IMR-90 (cell line): Measurements from ENCODE around the gene ARFGEF3. TPM values are rescaled to one million over a fixed set of nuclear protein-coding genes. Genes with fewer than 3 reads are reported as not detected.

Source experiments
- ATAC-seq: fragments of 200-7000 bp; cut with Tn5 transposase; 2 replicates; pipeline ENCODE4 v1.9.1; 2020; ENCODE audit warnings: low read depth, mild to moderate bottlenecking, moderate library complexity
- BruUV-seq: library from RNA; stranded (reverse); fragments of 400-500 nt; replicated peaks from 2 replicates; lab custom pipeline; 2021; lab: Mats Ljungman, UMichigan
- CTCF ChIA-PET: fragments of 300-600 bp; formaldehyde crosslinking; extraction: SDS; loops from one replicate; lab custom pipeline; 2021; ENCODE audit warnings: antibody characterized with exemption; lab: Yijun Ruan, JAX
- POLR2A ChIA-PET: fragments of 300-600 bp; sonication (Branson Sonifier 250); formaldehyde crosslinking; loops from one replicate; lab custom pipeline; 2022; ENCODE audit warnings: antibody characterized with exemption; ENCODE audit not compliant: unreplicated experiment; lab: Charles Lee
- DNase-seq: peaks from one replicate; pipeline ENCODE4 v3.0.0; 2013
- H2AFZ ChIP-seq: replicated peaks from 2 replicates; pipeline ENCODE3; 2013; ENCODE audit warnings: low read length, mild to moderate bottlenecking; ENCODE audit not compliant: poor library complexity
- H2AK5ac ChIP-seq: 2 replicates; pipeline ENCODE4 v1.6.1; 2013; ENCODE audit warnings: low read depth, low read length, inconsistent platforms
- H2AK9ac ChIP-seq: replicated peaks from 2 replicates; pipeline ENCODE3; 2013; ENCODE audit warnings: mild to moderate bottlenecking, low read depth, low read length, moderate library complexity; ENCODE audit not compliant: poor library complexity
- H2BK120ac ChIP-seq: 2 replicates; pipeline ENCODE4 v1.6.1; 2013; ENCODE audit warnings: low read depth, low read length, inconsistent platforms
- H2BK15ac ChIP-seq: 3 replicates; pipeline ENCODE4 v1.6.1; 2013; ENCODE audit warnings: low read depth, low read length, inconsistent platforms
- H2BK20ac ChIP-seq: 2 replicates; pipeline ENCODE4 v1.6.1; 2013; ENCODE audit warnings: low read depth, mild to moderate bottlenecking, inconsistent platforms, low read length, moderate library complexity
- H2BK5ac ChIP-seq: 2 replicates; pipeline ENCODE4 v1.6.1; 2013; ENCODE audit warnings: mild to moderate bottlenecking, low read depth, low read length, inconsistent platforms; ENCODE audit not compliant: poor library complexity, severe bottlenecking
- H3K14ac ChIP-seq: replicated peaks from 2 replicates; pipeline ENCODE4 v1.6.1; 2013; ENCODE audit warnings: low read depth, low read length, inconsistent platforms
- H3K18ac ChIP-seq: 2 replicates; pipeline ENCODE4 v1.6.1; 2013; ENCODE audit warnings: low read depth, low read length, control low read depth
- H3K23ac ChIP-seq: 2 replicates; pipeline ENCODE4 v1.6.1; 2013; ENCODE audit warnings: low read depth, low read length, inconsistent platforms
- H3K27ac ChIP-seq: 2 replicates; pipeline ENCODE4 v1.5.1; 2013; ENCODE audit warnings: mild to moderate bottlenecking, control low read depth, low read length; ENCODE audit not compliant: insufficient read depth
- H3K27me3 ChIP-seq: 2 replicates; pipeline ENCODE4 v1.6.1; 2013; ENCODE audit warnings: low read length; ENCODE audit not compliant: control insufficient read depth, insufficient read depth
- H3K36me3 ChIP-seq: 2 replicates; pipeline ENCODE4 v1.6.1; 2013; ENCODE audit warnings: low read length, mixed read lengths; ENCODE audit not compliant: control insufficient read depth, insufficient read depth
- H3K4ac ChIP-seq: 2 replicates; pipeline ENCODE4 v1.6.1; 2013; ENCODE audit warnings: low read depth, low read length, inconsistent platforms
- H3K4me1 ChIP-seq: 2 replicates; pipeline ENCODE4 v1.6.1; 2013; ENCODE audit warnings: low read length, mixed read lengths; ENCODE audit not compliant: control insufficient read depth, insufficient read depth
- H3K4me2 ChIP-seq: 2 replicates; pipeline ENCODE4 v1.6.1; 2013; ENCODE audit warnings: low read depth, mild to moderate bottlenecking, control low read depth, low read length, moderate library complexity
- H3K4me3 ChIP-seq: 2 replicates; pipeline ENCODE4 v1.5.1; 2013; ENCODE audit warnings: low read depth, mild to moderate bottlenecking, control low read depth, low read length, moderate library complexity; ENCODE audit not compliant: insufficient read depth
- H3K56ac ChIP-seq: 2 replicates; pipeline ENCODE4 v1.6.1; 2013; ENCODE audit warnings: low read length, inconsistent platforms; ENCODE audit not compliant: insufficient read depth; ENCODE audit errors: extremely low read depth
- H3K79me1 ChIP-seq, 2 experiments: 2 replicates each; pipeline ENCODE4 v1.6.1; 2013; ENCODE audit warnings: low read length in 2 of 2, inconsistent platforms in 1 of 2, low read depth in 1 of 2
- H3K9ac ChIP-seq: 2 replicates; pipeline ENCODE4 v1.6.1; 2013; ENCODE audit warnings: low read depth, low read length, control low read depth
- H3K9me1 ChIP-seq: 2 replicates; pipeline ENCODE4 v1.6.1; 2013; ENCODE audit warnings: low read length, inconsistent platforms; ENCODE audit not compliant: insufficient read depth
- H3K9me3 ChIP-seq: 2 replicates; pipeline ENCODE4 v1.6.1; 2013; ENCODE audit warnings: low read length; ENCODE audit not compliant: control insufficient read depth, insufficient read depth
- H4K20me1 ChIP-seq: 2 replicates; pipeline ENCODE4 v1.6.1; 2013; ENCODE audit warnings: low read length, inconsistent platforms; ENCODE audit not compliant: insufficient read depth
- H4K5ac ChIP-seq: 2 replicates; pipeline ENCODE4 v1.6.1; 2013; ENCODE audit warnings: mild to moderate bottlenecking, low read depth, low read length, control low read depth
- H4K8ac ChIP-seq, 2 experiments: 2 replicates each; pipeline ENCODE4 v1.6.1; 2013; ENCODE audit warnings: low read depth in 2 of 2, low read length in 2 of 2, control low read depth in 1 of 2, inconsistent platforms in 1 of 2
- H4K91ac ChIP-seq: 2 replicates; pipeline ENCODE4 v1.6.1; 2013; ENCODE audit warnings: low read depth, low read length, inconsistent platforms; ENCODE audit not compliant: insufficient read depth
- CTCF ChIP-seq: conservative IDR thresholded peaks from 2 replicates; pipeline ENCODE4 v1.5.1; 2012; ENCODE audit warnings: mild to moderate bottlenecking, low read depth, low read length, improper control_type of control experiment
- ELK1 ChIP-seq: fragments of 150-350 bp; IDR thresholded peaks from 2 replicates; pipeline ENCODE4 v1.6.1; 2016; ENCODE audit warnings: low read depth, mild to moderate bottlenecking, low read length, moderate library complexity, borderline replicate concordance
- FOS ChIP-seq: fragments of 150-350 bp; IDR thresholded peaks from 2 replicates; pipeline ENCODE4 v1.6.1; 2016; ENCODE audit warnings: low read depth, low read length
- MAFK ChIP-seq: IDR thresholded peaks from 2 replicates; pipeline ENCODE4 v1.6.1; 2012; ENCODE audit warnings: low read depth, low read length, improper control_type of control experiment
- NFE2L2 ChIP-seq: fragments of 150-350 bp; IDR thresholded peaks from 2 replicates; pipeline ENCODE4 v1.6.1; 2016; ENCODE audit warnings: low read depth, mild to moderate bottlenecking, low read length
- POLR2A ChIP-seq: IDR thresholded peaks from 2 replicates; pipeline ENCODE4 v1.6.1; 2012; ENCODE audit warnings: mild to moderate bottlenecking, low read depth, low read length
- RFX5 ChIP-seq: IDR thresholded peaks from 2 replicates; pipeline ENCODE4 v1.8.0; 2012; ENCODE audit warnings: low read depth, mild to moderate bottlenecking, low read length, moderate library complexity
- USF2 ChIP-seq: fragments of 150-350 bp; IDR thresholded peaks from 2 replicates; pipeline ENCODE4 v1.6.1; 2017; ENCODE audit warnings: mild to moderate bottlenecking, antibody characterized with exemption, low read length, low read depth
- dilution Hi-C: fragments of 300-500 bp; cut with HindIII; formaldehyde crosslinking; loops from one replicate; pipeline ENCODE4 v1.14.3; 2018; ENCODE audit warnings: low sequenced_read_pairs; ENCODE audit not compliant: unreplicated experiment
- in situ Hi-C: fragments of 300-500 bp; cut with MboI; formaldehyde crosslinking; loops from 3 replicates; pipeline ENCODE4 v1.14.3; 2019; ENCODE audit warnings: low sequenced_read_pairs, inconsistent platforms, mixed read lengths
- intact Hi-C: fragments of 100-400 bp; cut with micrococcal nuclease; formaldehyde crosslinking; loops from 2 replicates; pipeline ENCODE4 v1.10.0; 2022
- polyA plus RNA-seq, 3 experiments: library from polyadenylated mRNA; depleted of rRNA; stranded (reverse); fragments of >200 nt; gene quantifications; 2 replicates each; pipeline ENCODE4 v1.2.3, GENCODE V29; 2012; ENCODE audit warnings: low replicate concordance in 1 of 3
- total RNA-seq: library from RNA; depleted of rRNA; stranded (reverse); fragments of >200 nt; gene quantifications from 2 replicates; pipeline ENCODE4 v1.2.3, GENCODE V29; 2012

Gene ARFGEF3
- total and polyA plus RNA-seq, 2 of the 4 experiments (the other 2 are of a cell fraction): under 0.01 to 0.02 TPM

- no peak for DNase-seq
- TF ChIP-seq MAFK: no peak
- TF ChIP-seq ELK1: no peak
- TF ChIP-seq CTCF: no peak
- TF ChIP-seq NFE2L2: no peak
- no peak for TF ChIP-seq POLR2A
- no peak for TF ChIP-seq USF2
- TF ChIP-seq FOS: no peak
- TF ChIP-seq RFX5: no peak
- Histone ChIP-seq H2AK9ac (no peak overlapping the region), H2BK120ac (no peak overlapping the region), H3K9ac (no peak overlapping the region), H4K91ac (no peak overlapping the region), H3K4me2 (no peak overlapping the region), H3K9me1 (no peaks in the 10 kb centered on the region), H2BK20ac (no peak overlapping the region), H2AFZ (no peak overlapping the region), H3K79me1 (no peaks in the 10 kb centered on the region), H3K9me3 (no peaks in the 10 kb centered on the region), H2AK5ac (no peak overlapping the region), H3K56ac (no peak overlapping the region), H3K36me3 (no peaks in the 10 kb centered on the region), H4K8ac (no peak overlapping the region), H2BK15ac (no peak overlapping the region), H3K4me1 (no peaks in the 10 kb centered on the region), H3K27ac (no peak overlapping the region), H3K27me3 (peaks cover 13% of the 10 kb centered on the region), H2BK5ac (no peak overlapping the region), H3K18ac (no peak overlapping the region), H3K23ac (no peak overlapping the region), H4K5ac (no peak overlapping the region), H3K14ac (no peak overlapping the region), H3K4ac (no peak overlapping the region), H4K20me1 (no peaks in the 10 kb centered on the region), H3K4me3 (no peak overlapping the region)
- ATAC-seq: no peak
- in situ Hi-C loops (loop anchor here (5.0 to 25.0 kb wide), 4 partner anchors 465 to 1242 kb away; partner anchors contain the start of genes CITED2 and REPS1), intact Hi-C loops (loop anchor here (5.0 kb wide), 5 partner anchors 167 to 1232 kb away; partner anchors contain the start of gene REPS1), dilution Hi-C loops (no loop called here)
- BruUV-seq: no TSS peak
- CTCF ChIA-PET: no interaction called here
- POLR2A ChIA-PET: no interaction called here
Observed at GRCh38 chr6:138119976-138120375, 41.8 kb upstream of the ARFGEF3 start.
